Pancreas (tissue), 10 donors: ENCODE results near the gene CELF2. TPM values are rescaled to one million over a fixed set of nuclear protein-coding genes. Genes with fewer than 3 reads are reported as not detected.

Experiments used
- ATAC-seq, 4 donors: fragments of 200-7000 bp; cut with Tn5 transposase; one replicate each; pipeline versions ENCODE4 v1.8.0 to v1.9.1; 2020; ENCODE audit warnings: mild to moderate bottlenecking in 4 of 4, moderate library complexity in 4 of 4
- DNase-seq, 6 donors: peaks; one replicate each; pipeline ENCODE4 v3.0.0-alpha.2; 2020
- FAIRE-seq: peaks from 2 replicates; lab custom pipeline; 2012; peaks lifted over from hg19 to GRCh38; lab: Jason Lieb, UNC
- H3K27ac ChIP-seq, 4 donors: fragments of 200-600 bp; sonication (generic); 1 replicate in 3 of 4; 2 replicates in 1 of 4; pipeline versions ENCODE4 v1.5.0 to v1.8.0; 2020
- H3K27me3 ChIP-seq, 4 donors: fragments of 200-600 bp; one replicate each; pipeline ENCODE4 v1.8.0; 2021
- H3K36me3 ChIP-seq, 3 donors: fragments of 200-600 bp; sonication (generic) in 1 of 3; one replicate each; pipeline versions ENCODE4 v1.5.0 to v1.8.0; 2020 to 2021
- H3K4me1 ChIP-seq, 3 donors: fragments of 200-600 bp; one replicate each; pipeline ENCODE4 v1.8.0; 2021
- H3K4me3 ChIP-seq, 4 donors: fragments of 200-600 bp; sonication (generic) in 2 of 4; one replicate each; pipeline versions ENCODE4 v1.5.0 to v1.8.0; 2020 to 2021
- H3K9me3 ChIP-seq, 4 donors: fragments of 200-600 bp; one replicate each; pipeline ENCODE4 v1.8.0; 2021
- CTCF ChIP-seq, 4 donors: fragments of 200-600 bp; sonication (generic) in 3 of 4; IDR thresholded peaks; one replicate each; pipeline versions ENCODE4 v1.5.0 to v1.8.0; 2021; ENCODE audit warnings: antibody characterized with exemption in 4 of 4
- WGBS, 2 donors: extraction: QIAGEN DNeasy Blood & Tissue Kit; methylation state at CpG; one replicate each; pipeline ENCODE4 v1.1.7; 2013; 5-methylcytosine and 5-hydroxymethylcytosine counted together
- intact Hi-C, 3 donors: fragments of 100-400 bp; cut with DNase I; formaldehyde crosslinking; loops; one replicate each; pipeline versions ENCODE4 v1.11.1 to v1.14.2; 2022
- polyA plus RNA-seq, 2 donors: library from polyadenylated mRNA; stranded (reverse); fragments of 200-250 nt; gene quantifications; one replicate each; pipeline ENCODE4 v1.2.3, GENCODE V29; 2013
- total RNA-seq, 6 donors: library from RNA; stranded (reverse); fragmentation: NEBNext Ultra II Directional in 4 of 6; extraction: Animal tissue kit (Norgen Biotek cat#: 25700) in 4 of 6; gene quantifications; one replicate each; pipeline versions ENCODE4 v1.2.1 to v1.2.4, GENCODE V29; 2021 to 2023
- donor health status: healthy with polysubstance abuse.
- donor health status: DM: no; HTN: no; CAD: no; lungs with moderate emphysema.
- donor health status: DM: no; HTN: no; CAD: no.
- donor health status: control.
- donor health status: control.
- donor health status: Bipolar disorder and iron deficiency.
- donor health status: DM: yes; HTN: yes; CAD: no.
- donor health status: DM: no; HTN: no; CAD: no.
- donor health status: DM: no; HTN: no; CAD: no.
- donor health status: DM: yes; HTN: yes; CAD: no.

The CELF2 gene
- total and polyA plus RNA-seq, 8 donors = 1.2 to 11.7 (median 2.2) TPM

GRCh38 chr10:11191190-11191589 is 173.5 kb downstream of the CELF2 start:
- H3K9me3 ChIP-seq = no peaks in the 10 kb centered on the region
- 81 to 90% methylated on average over 5 of the region's 5 CpGs for WGBS, 2 donors
- no peak for ATAC-seq
- no peaks in the 10 kb centered on the region for H3K27me3 ChIP-seq
- H3K27ac ChIP-seq = no peak overlapping the region
- no peak for FAIRE-seq
- H3K36me3 ChIP-seq = no peaks in the 10 kb centered on the region
- H3K4me1 ChIP-seq = no peaks in the 10 kb centered on the region
- H3K4me3 ChIP-seq = no peak overlapping the region
- intact Hi-C loops = no loop called here
- no peak for TF ChIP-seq CTCF (IDR thresholded peaks at IDR 0.05)
- DNase-seq = no peak

DNA sequence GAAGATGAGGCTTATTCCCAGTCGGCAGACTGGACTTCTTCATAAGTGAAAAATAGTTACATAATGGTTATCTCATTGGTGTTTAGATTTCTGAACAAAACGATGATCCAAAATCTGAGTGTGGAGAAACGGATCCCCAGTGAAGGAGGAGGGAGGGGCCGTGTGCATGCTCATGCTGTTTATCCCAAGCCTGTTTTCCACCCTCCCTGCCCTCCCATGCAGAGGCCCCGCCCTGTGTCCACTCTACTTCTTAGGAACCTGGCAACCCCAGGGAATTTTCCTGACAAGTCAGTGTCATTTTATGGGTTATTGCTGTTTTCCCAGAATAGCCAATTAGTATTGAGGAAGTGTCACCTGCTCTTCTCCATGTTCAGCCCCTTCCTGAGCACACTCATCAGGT is 174.0 kb downstream of the CELF2 start:
- peak in 2 of 4 donors; percentile 50 to 61 for ATAC-seq
- 66 to 72% methylated on average over 5 of the region's 5 CpGs for WGBS, 2 donors

GRCh38 chr10:11192304-11193000 is 174.8 kb downstream of the CELF2 start:
- FAIRE-seq = no peak
- DNase-seq = peak in 2 of 6 donors; percentile 30 to 44

More for the DNA sequence above, 174.0 kb downstream of the CELF2 start:
- H3K9me3 ChIP-seq = no peaks in the 10 kb centered on the region
- DNase-seq (no peak), FAIRE-seq (no peak)
- no peak overlapping the region for H3K27ac ChIP-seq
- TF ChIP-seq CTCF (IDR thresholded peaks at IDR 0.05) = no peak
- H3K4me3 ChIP-seq = no peak overlapping the region
- intact Hi-C loops = no loop called here
- H3K27me3 ChIP-seq = no peaks in the 10 kb centered on the region
- H3K4me1 ChIP-seq = no peaks in the 10 kb centered on the region
- H3K36me3 ChIP-seq = no peaks in the 10 kb centered on the region

DNA sequence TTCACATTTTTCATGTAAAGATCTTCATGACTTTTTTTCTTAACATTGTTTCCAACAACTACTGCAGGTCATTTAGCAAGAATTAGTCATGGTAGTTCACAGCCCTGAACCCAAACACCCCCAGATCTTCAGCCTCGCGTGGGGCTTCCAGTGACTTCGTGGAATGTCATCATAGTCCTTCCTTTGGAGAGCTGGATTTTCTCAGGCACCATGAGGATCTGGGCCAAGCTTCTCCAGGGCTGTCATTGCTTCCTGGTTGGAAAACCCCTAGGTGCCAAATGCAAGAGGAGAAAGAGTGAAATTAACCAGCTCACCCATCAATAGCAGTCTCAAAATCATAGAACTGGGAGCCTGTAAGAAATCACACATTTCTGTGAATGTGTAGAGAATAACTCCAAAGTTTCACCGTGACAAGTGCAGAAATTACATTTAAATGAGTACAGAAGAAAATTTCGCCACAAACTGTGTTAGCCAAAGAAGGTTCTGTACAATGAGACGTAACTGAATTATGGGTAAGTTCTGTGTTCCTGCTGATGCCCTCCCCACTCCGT is 175.4 kb downstream of the CELF2 start:
- no peaks in the 10 kb centered on the region for H3K9me3 ChIP-seq
- FAIRE-seq (no peak), ATAC-seq (peak in 1 of 4 donors; percentile 14), DNase-seq (no peak)
- H3K4me3 ChIP-seq = no peak overlapping the region
- no peaks in the 10 kb centered on the region for H3K27me3 ChIP-seq
- H3K36me3 ChIP-seq = no peaks in the 10 kb centered on the region
- intact Hi-C loops = no loop called here
- no peak overlapping the region for H3K27ac ChIP-seq
- no peaks in the 10 kb centered on the region for H3K4me1 ChIP-seq
- TF ChIP-seq CTCF (IDR thresholded peaks at IDR 0.05) = no peak
- 74 to 75% methylated on average over 7 of the region's 7 CpGs for WGBS, 2 donors

More at GRCh38 chr10:11192304-11193000, 174.8 kb downstream of the CELF2 start:
- WGBS, 2 donors = 51 to 54% methylated on average over 11 of the region's 11 CpGs
- intact Hi-C loops = no loop called here
- Histone ChIP-seq H3K36me3 (no peaks in the 10 kb centered on the region), H3K4me3 (no peak overlapping the region), H3K27me3 (no peaks in the 10 kb centered on the region), H3K27ac (no peak overlapping the region), H3K9me3 (no peaks in the 10 kb centered on the region), H3K4me1 (no peaks in the 10 kb centered on the region)
- ATAC-seq = peak; percentile 69 to 74 (median 72)
- no peak for TF ChIP-seq CTCF (IDR thresholded peaks at IDR 0.05)
